C4-2B (cell line): Measurements from ENCODE around the gene SEMA5A.

Source experiments
- H3K27ac ChIP-seq: fragments of 450-650 bp; 2 replicates; pipeline ENCODE4 v1.5.1; 2017
- CTCF ChIP-seq: fragments of 450-650 bp; conservative IDR thresholded peaks from 2 replicates; pipeline ENCODE4 v1.5.1; 2017; ENCODE audit warnings: mild to moderate bottlenecking
- ZFX ChIP-seq: fragments of 450-650 bp; IDR thresholded peaks from 2 replicates; pipeline ENCODE4 v1.6.1; 2017

SEMA5A gene

GRCh38 chr5:9189681-9190080, 356.2 kb downstream of the SEMA5A start:
- TF ChIP-seq ZFX (no peak), CTCF (no peak)
- H3K27ac ChIP-seq = no peak overlapping the region

- TF ChIP-seq CTCF (no peak), ZFX (no peak)
- H3K27ac ChIP-seq = no peak overlapping the region
These were observed 356.9 kb downstream of the SEMA5A start for GRCh38 chr5:9188956-9189355.

- no peak overlapping the region for H3K27ac ChIP-seq
- TF ChIP-seq CTCF = no peak
- no peak for TF ChIP-seq ZFX
These were observed 357.7 kb downstream of the SEMA5A start for GRCh38 chr5:9188131-9188530.

- no peak for TF ChIP-seq ZFX
- no peak for TF ChIP-seq CTCF
- H3K27ac ChIP-seq = no peak overlapping the region
These were observed 358.3 kb downstream of the SEMA5A start for GRCh38 chr5:9187614-9188013.

GRCh38 chr5:9186069-9186468, 359.8 kb downstream of the SEMA5A start:
- no peak overlapping the region for H3K27ac ChIP-seq
- TF ChIP-seq CTCF (no peak), ZFX (no peak)

- no peak for TF ChIP-seq CTCF
- no peak overlapping the region for H3K27ac ChIP-seq
These were observed 361.9 kb downstream of the SEMA5A start for GRCh38 chr5:9183992-9184391.

- TF ChIP-seq ZFX = no peak
- TF ChIP-seq CTCF = no peak
- no peak overlapping the region for H3K27ac ChIP-seq
These were observed 362.8 kb downstream of the SEMA5A start for GRCh38 chr5:9182899-9183695.
